ENCODE data around the gene CCL15.

- TF ChIP-seq FOXM1 (IDR thresholded peaks at IDR 0.05; ENCODE audit: borderline replicate concordance), result no peak
- TF ChIP-seq FOXA1 (IDR thresholded peaks at IDR 0.05), result no peak
- TF ChIP-seq SUZ12 (IDR thresholded peaks at IDR 0.05), result no peak
- TF ChIP-seq ARNT (IDR thresholded peaks at IDR 0.05), result no peak
- TF ChIP-seq L3MBTL2 (conservative IDR thresholded peaks at IDR 0.05), result no peak
- TF ChIP-seq BHLHE40 (IDR thresholded peaks at IDR 0.05; ENCODE audit: borderline replicate concordance), result no peak
- no peak for TF ChIP-seq FOXK2 (IDR thresholded peaks at IDR 0.05)
- no peak for TF ChIP-seq HDGF (IDR thresholded peaks at IDR 0.05; ENCODE audit: borderline replicate concordance)
- TF ChIP-seq NFRKB (IDR thresholded peaks at IDR 0.05), result no peak
- TF ChIP-seq ELF4 (IDR thresholded peaks at IDR 0.05), result no peak
- no peak for TF ChIP-seq LEF1 (IDR thresholded peaks at IDR 0.05; ENCODE audit: borderline replicate concordance)
- TF ChIP-seq SP1 (IDR thresholded peaks at IDR 0.05), result no peak
- no peak for TF ChIP-seq TARDBP (IDR thresholded peaks at IDR 0.05)
- no peak for TF ChIP-seq CTBP1 (IDR thresholded peaks at IDR 0.05; ENCODE audit: borderline replicate concordance)
Observed at GRCh38 chr17:35986643-35987042, 14.7 kb downstream of the CCL15 start, which contains the start of gene CCL14.
